Right cardiac atrium (tissue), 5 donors: Measurements from ENCODE around the gene CD164L2. TPM values are rescaled to one million over a fixed set of nuclear protein-coding genes. Genes with fewer than 3 reads are reported as not detected.
"Not testable (repeated sequence)": the region's sequence is repeated elsewhere in the genome, so short reads cannot be mapped to it uniquely, and the experiment has no call there.

Experiments
- ATAC-seq, 2 donors: fragments of 200-7000 bp; cut with Tn5 transposase; one replicate each; pipeline versions ENCODE4 v1.8.0 to v1.9.1; 2020; ENCODE audit warnings: moderate library complexity in 2 of 2, mild to moderate bottlenecking in 1 of 2
- DNase-seq, 3 donors: peaks; one replicate each; pipeline ENCODE4 v3.0.0-alpha.2; 2020
- H3K27ac ChIP-seq: one replicate; pipeline ENCODE4 v1.5.1; 2013; ENCODE audit warnings: mild to moderate bottlenecking, low read length, control low read depth, moderate library complexity
- H3K27me3 ChIP-seq: one replicate; pipeline ENCODE4 v1.6.1; 2013; ENCODE audit not compliant: control insufficient read depth, insufficient read depth
- H3K4me1 ChIP-seq: one replicate; pipeline ENCODE4 v1.6.1; 2013; ENCODE audit warnings: low read length; ENCODE audit not compliant: control insufficient read depth, insufficient read depth
- H3K4me3 ChIP-seq: one replicate; pipeline ENCODE4 v1.5.1; 2013; ENCODE audit warnings: low read length, control low read depth
- H3K9me3 ChIP-seq: one replicate; pipeline ENCODE4 v1.6.1; 2013; ENCODE audit warnings: low read length; ENCODE audit not compliant: control insufficient read depth
- WGBS: extraction: QIAGEN DNeasy Blood & Tissue Kit; methylation state at CpG from one replicate; pipeline ENCODE4 v1.1.7; 2013; 5-methylcytosine and 5-hydroxymethylcytosine counted together
- intact Hi-C, 4 donors: fragments of 100-400 bp; cut with DNase I; formaldehyde crosslinking; loops; one replicate each; pipeline versions ENCODE4 v1.11.0 to v1.14.0; 2022 to 2023
- polyA plus RNA-seq: library from polyadenylated mRNA; stranded (reverse); fragments of 200-250 nt; gene quantifications from one replicate; pipeline ENCODE4 v1.2.3, GENCODE V29; 2013
- total RNA-seq, 4 donors: library from RNA; stranded (reverse); fragmentation: NEBNext Ultra II Directional; extraction: Animal tissue kit (Norgen Biotek cat#: 25700); gene quantifications; one replicate each; pipeline ENCODE4 v1.2.1, GENCODE V29; 2021
- donor health status: healthy with polysubstance abuse.
- donor health status: DM: no; HTN: yes; CAD: no.
- donor health status: DM: no; HTN: no; CAD: no.
- donor health status: DM: no; HTN: yes; CAD: no; lungs with severe emphysema.
- donor health status: DM: yes; HTN: yes; CAD: no.

CD164L2 gene
- total and polyA plus RNA-seq, 5 donors = not detected

GRCh38 chr1:27417713-27418112 is 34.6 kb upstream of the CD164L2 start:
- Histone ChIP-seq H3K4me1 (peaks cover 12% of the 10 kb centered on the region), H3K9me3 (no peaks in the 10 kb centered on the region), H3K4me3 (no peak overlapping the region), H3K27ac (peak overlapping the region; percentile 61), H3K27me3 (no peaks in the 10 kb centered on the region)
- intact Hi-C loops = loop anchor here in 1 of 4 donors (5.0 kb wide), 2 partner anchors 75 to 190 kb away; partner anchors contain the start of gene WASF2
- ATAC-seq (no peak), DNase-seq (no peak)
- 72% methylated on average over 3 of the region's 3 CpGs for WGBS

- intact Hi-C loops = loop anchor here in 1 of 4 donors (5.0 kb wide), 2 partner anchors 76 to 191 kb away; partner anchors contain the start of gene WASF2
- peaks cover 12% of the 10 kb centered on the region for H3K4me1 ChIP-seq
- H3K4me3 ChIP-seq = no peak overlapping the region
- WGBS = 60% methylated on average over 3 of the region's 3 CpGs
- DNase-seq (no peak), ATAC-seq (peak in 1 of 2 donors; percentile 36)
- H3K9me3 ChIP-seq = no peaks in the 10 kb centered on the region
- H3K27me3 ChIP-seq = no peaks in the 10 kb centered on the region
- peak overlapping the region; percentile 32 for H3K27ac ChIP-seq
Observed at GRCh38 chr1:27416387-27417111, 33.4 kb upstream of the CD164L2 start.

- peaks cover 12% of the 10 kb centered on the region for H3K4me1 ChIP-seq
- intact Hi-C loops = no loop called here
- DNase-seq (no peak), ATAC-seq (no peak)
- H3K4me3 ChIP-seq = no peak overlapping the region
- H3K27ac ChIP-seq = peak overlapping the region; percentile 33
- no peaks in the 10 kb centered on the region for H3K9me3 ChIP-seq
- WGBS = 92% methylated on average over 1 of the region's 1 CpG
- no peaks in the 10 kb centered on the region for H3K27me3 ChIP-seq
Observed at GRCh38 chr1:27414091-27414490, 31.0 kb upstream of the CD164L2 start.

- Histone ChIP-seq H3K4me3 (no peak overlapping the region), H3K27me3 (no peaks in the 10 kb centered on the region), H3K27ac (peak overlapping the region; percentile 55), H3K9me3 (no peaks in the 10 kb centered on the region), H3K4me1 (peaks cover 12% of the 10 kb centered on the region)
- intact Hi-C loops = no loop called here
- ATAC-seq (peak; percentile 70 to 79), DNase-seq (peak in 1 of 3 donors; percentile 67)
- WGBS = 44% methylated on average over 4 of the region's 4 CpGs
Observed at GRCh38 chr1:27413004-27413403, 29.9 kb upstream of the CD164L2 start.

- ATAC-seq (no peak), DNase-seq (no peak)
- intact Hi-C loops = no loop called here
- Histone ChIP-seq H3K4me1 (peaks cover 12% of the 10 kb centered on the region), H3K27me3 (no peaks in the 10 kb centered on the region), H3K9me3 (no peaks in the 10 kb centered on the region), H3K4me3 (no peak overlapping the region), H3K27ac (no peak overlapping the region)
- 87% methylated on average over 4 of the region's 4 CpGs for WGBS
Observed at GRCh38 chr1:27412502-27412901, 29.4 kb upstream of the CD164L2 start.

- Histone ChIP-seq H3K27ac (no peak overlapping the region), H3K27me3 (no peaks in the 10 kb centered on the region), H3K4me3 (no peak overlapping the region), H3K9me3 (no peaks in the 10 kb centered on the region), H3K4me1 (peaks cover 12% of the 10 kb centered on the region)
- DNase-seq = no peak
- 83% methylated on average over 2 of the region's 2 CpGs for WGBS
- no peak for ATAC-seq
- intact Hi-C loops = no loop called here
Observed at GRCh38 chr1:27410709-27411108, 27.6 kb upstream of the CD164L2 start.

GRCh38 chr1:27409669-27410068 is 26.5 kb upstream of the CD164L2 start:
- Histone ChIP-seq H3K4me1 (peaks cover 18% of the 10 kb centered on the region), H3K9me3 (no peaks in the 10 kb centered on the region), H3K27ac (no peak overlapping the region), H3K4me3 (no peak overlapping the region), H3K27me3 (no peaks in the 10 kb centered on the region)
- intact Hi-C loops = no loop called here
- WGBS = 94% methylated on average over 11 of the region's 11 CpGs
- ATAC-seq = no peak
- no peak for DNase-seq

- intact Hi-C loops = no loop called here
- H3K27ac ChIP-seq = no peak overlapping the region
- peaks cover 18% of the 10 kb centered on the region for H3K4me1 ChIP-seq
- H3K4me3 ChIP-seq = no peak overlapping the region
- no peak for DNase-seq
- no peaks in the 10 kb centered on the region for H3K9me3 ChIP-seq
- no peaks in the 10 kb centered on the region for H3K27me3 ChIP-seq
- no peak for ATAC-seq
- WGBS = 93% methylated on average over 9 of the region's 9 CpGs
Observed at GRCh38 chr1:27408151-27408550, 25.0 kb upstream of the CD164L2 start.

GRCh38 chr1:27406791-27407190 is 23.7 kb upstream of the CD164L2 start:
- H3K27ac ChIP-seq = peak overlapping the region; percentile 1
- peaks cover 22% of the 10 kb centered on the region for H3K4me1 ChIP-seq
- 79% methylated on average over 2 of the region's 2 CpGs for WGBS
- intact Hi-C loops, H3K4me3 ChIP-seq, DNase-seq, H3K27me3 ChIP-seq, ATAC-seq, H3K9me3 ChIP-seq: not testable (repeated sequence)

- Histone ChIP-seq H3K4me3 (no peak overlapping the region), H3K27me3 (no peaks in the 10 kb centered on the region), H3K9me3 (no peaks in the 10 kb centered on the region), H3K4me1 (peaks cover 25% of the 10 kb centered on the region), H3K27ac (peak overlapping the region; percentile 66)
- ATAC-seq = no peak
- WGBS = 59% methylated on average over 4 of the region's 4 CpGs
- DNase-seq = no peak
- intact Hi-C loops = no loop called here
Observed at GRCh38 chr1:27406362-27406680, 23.2 kb upstream of the CD164L2 start.

- H3K4me3 ChIP-seq, ATAC-seq, intact Hi-C loops, H3K9me3 ChIP-seq, H3K27me3 ChIP-seq: not testable (repeated sequence)
- peaks cover 25% of the 10 kb centered on the region for H3K4me1 ChIP-seq
- peak overlapping the region; percentile 66 for H3K27ac ChIP-seq
- peak in 2 of 3 donors; percentile 66 to 73 for DNase-seq
- WGBS = 54% methylated on average over 17 of the region's 18 CpGs
Observed at GRCh38 chr1:27405598-27406361, 22.6 kb upstream of the CD164L2 start.
